CD4-positive, alpha-beta T cell treated with Interleukin-15 for 4 hours (primary cell): ENCODE measurements around the gene DUSP1.

ENCODE experiments used
- DNase-seq: peaks from one replicate; pipeline ENCODE4 v3.0.0-alpha.2; 2020; ENCODE audit warnings: low spot score

DUSP1 gene

DNA sequence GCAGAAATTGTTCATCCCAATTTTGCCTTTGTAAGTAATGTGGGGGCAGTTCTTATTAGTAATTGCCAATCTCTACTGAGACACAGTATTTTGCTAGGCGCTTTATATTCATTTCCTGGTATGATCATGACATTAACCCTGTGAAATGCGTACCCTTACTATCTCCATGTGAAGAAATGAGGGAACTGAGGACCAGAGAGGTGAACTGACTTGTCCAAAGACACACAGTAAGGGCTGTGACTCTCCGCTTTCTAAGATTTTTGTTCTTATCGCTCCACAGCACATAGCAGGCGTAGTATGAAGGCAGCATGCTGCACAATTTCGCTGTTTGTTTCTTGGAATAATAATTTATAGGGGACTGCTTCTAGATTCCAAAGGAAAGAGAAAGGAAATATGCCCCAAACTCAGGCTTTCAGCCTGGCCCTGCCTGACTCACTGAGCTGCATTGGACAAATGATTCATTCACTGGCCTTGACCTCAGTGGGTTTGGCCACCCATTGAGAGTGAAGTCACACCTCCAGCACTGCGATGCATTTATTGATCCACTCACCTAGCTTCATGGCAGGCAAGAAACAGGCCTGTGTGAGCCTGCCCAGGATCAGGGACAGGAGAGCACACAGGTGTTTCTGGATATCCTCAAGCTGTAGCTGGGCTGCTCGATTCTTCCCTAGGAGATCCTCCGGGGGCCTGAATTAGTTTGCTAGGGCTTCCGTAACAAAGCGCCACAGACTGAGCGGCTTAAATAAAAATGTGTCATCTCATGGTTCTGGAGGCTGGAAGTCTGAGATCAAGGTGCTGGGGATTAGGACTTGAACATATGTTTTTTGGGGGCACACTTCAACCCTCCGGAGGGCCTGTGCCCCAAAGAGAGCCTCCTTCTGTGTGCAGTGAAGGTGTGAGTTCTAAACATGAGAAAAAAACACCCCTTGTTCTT lies 7.2 kb upstream of the DUSP1 start:
- DNase-seq = peak; percentile 21

DNA sequence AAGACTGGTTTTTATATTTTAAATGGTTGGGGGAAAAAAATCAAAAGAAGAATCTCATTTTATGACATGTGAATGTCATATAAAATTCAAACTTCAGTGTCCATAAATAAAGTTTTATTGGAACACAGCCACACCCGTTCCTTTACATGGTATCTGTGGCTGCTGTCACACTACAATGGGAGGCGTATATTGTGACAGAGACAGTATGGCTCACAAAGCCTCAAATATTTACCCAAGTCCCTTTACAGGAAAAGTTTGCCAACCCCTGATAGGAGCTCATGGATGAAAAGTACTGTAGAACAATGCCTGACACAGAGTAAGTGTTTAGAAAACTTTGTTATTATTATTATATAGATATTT lies 5.2 kb upstream of the DUSP1 start:
- DNase-seq = no peak

DNA sequence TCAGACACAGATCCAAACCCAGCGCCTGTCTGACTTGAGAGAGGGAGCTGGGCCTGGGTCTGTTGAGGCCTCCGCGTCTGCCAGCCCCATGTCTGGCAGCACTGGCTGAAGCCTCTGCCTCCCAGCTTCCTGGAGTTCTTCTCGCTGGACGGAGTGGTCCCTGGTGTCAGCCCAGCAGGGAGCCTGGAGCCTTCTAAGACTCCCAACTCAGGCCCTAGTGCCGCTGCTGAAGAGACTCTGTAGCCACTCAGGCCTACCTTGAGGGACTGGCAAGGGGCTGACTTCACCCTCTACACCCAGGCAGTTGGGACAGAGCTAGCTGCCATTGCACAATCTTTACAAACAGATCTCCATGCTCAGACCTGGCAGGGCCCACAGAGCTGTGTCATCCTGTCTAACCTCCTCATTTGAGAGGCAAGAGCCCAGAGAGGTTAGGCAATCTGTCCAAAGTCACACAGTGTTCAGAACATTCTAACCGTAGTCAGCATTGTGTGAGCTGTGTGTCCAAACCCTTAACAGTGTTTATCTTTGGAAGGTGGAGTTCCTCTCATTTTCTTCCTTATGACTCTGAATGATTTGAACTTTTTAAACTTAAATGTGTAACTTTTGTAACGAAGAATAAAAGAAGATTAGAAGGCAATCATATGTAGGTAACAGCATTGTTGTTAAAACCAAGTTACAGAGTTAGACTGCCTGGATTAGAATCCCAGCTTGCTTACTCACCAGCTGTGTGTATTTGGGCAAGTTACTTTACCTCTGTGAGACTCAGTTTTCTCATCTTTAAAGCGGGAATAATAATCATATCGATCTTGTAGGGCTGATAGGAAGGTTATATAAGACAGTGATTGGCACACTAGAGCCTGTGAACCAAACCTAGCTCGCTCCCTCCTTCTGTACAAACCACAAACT lies 4.6 kb upstream of the DUSP1 start:
- DNase-seq = no peak

DNA sequence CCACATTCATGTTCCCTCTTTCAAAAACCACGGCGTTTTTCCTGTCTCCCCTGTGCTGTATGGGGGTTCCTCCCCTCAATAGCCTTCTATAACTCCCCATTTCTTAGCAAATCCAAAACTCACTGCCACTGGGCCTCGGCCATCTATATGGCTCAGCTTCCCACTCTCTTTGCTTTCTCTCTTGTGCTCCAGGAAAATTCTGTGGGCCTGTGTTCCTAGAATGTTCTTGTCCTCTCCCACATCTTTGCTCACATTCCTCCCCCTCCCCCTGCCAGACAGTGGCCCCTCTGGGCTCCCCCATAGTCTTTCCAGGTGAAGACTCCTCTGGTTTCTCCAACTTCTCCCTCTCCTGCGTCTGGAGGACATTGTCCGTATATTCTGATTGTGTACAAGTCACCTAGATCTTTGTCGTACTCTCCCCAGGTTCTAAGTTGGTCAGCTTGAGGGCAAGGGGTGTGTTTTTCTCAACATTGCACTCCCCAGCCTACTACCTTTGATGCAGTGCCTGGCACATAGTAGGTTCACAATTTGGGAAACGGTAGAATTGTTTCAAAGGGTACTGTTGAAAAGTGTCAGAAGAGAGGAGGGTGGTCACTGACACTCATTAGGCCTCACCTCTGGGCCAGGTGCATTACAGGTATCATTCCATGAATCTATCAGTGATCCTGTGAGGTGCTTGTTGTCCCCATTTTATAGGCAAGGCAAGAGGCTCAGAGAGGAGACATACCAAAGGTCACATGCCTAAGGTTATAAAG lies 3.7 kb upstream of the DUSP1 start:
- no peak for DNase-seq

DNA sequence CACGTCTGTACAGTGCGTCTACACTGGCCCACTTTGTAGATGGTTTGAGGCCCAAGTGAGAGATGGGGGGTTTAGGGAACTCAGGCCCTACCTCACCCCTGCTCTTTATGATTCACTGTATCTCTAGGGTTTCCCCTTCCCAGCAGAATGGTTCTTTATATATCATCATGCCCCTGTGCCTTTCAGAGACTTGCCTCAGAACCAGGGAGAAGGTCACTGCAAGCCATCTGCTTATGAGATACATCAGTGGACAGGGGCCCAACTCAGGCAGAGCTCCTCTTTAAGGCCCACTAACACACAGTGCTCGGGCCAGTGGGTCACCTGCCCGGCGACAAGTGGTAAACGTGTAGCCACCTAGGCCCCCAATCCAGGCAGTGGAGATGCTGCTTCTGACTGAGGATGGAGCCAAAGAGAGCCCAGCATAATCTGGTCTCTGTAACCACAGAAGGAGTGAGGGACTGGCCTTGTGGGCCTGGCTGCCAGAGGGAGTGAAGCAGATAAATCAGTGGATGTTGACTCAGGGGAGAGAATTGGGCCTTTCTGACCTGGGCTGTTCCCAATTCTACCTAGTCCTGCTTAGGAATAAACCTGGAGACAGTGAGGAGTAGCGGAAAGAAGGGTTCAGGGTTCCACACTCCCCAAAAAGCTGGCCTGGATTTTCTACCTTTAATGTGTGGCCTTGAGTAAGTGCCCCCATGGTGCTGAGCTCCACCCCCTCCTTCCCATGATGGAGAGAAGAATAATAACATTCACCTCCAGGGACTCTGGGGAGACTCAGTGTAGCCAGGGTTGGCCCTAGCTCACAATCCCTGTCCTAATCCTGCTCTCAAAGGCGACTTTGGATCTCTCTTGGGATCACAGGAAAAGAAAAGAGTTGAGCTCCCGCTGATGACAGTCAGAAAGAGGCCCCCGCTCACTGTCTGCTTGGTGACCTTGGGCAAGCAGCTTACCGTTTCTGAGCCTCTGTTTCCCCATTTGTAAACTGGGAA lies 2.8 kb upstream of the DUSP1 start:
- DNase-seq = peak; percentile 30

DNA sequence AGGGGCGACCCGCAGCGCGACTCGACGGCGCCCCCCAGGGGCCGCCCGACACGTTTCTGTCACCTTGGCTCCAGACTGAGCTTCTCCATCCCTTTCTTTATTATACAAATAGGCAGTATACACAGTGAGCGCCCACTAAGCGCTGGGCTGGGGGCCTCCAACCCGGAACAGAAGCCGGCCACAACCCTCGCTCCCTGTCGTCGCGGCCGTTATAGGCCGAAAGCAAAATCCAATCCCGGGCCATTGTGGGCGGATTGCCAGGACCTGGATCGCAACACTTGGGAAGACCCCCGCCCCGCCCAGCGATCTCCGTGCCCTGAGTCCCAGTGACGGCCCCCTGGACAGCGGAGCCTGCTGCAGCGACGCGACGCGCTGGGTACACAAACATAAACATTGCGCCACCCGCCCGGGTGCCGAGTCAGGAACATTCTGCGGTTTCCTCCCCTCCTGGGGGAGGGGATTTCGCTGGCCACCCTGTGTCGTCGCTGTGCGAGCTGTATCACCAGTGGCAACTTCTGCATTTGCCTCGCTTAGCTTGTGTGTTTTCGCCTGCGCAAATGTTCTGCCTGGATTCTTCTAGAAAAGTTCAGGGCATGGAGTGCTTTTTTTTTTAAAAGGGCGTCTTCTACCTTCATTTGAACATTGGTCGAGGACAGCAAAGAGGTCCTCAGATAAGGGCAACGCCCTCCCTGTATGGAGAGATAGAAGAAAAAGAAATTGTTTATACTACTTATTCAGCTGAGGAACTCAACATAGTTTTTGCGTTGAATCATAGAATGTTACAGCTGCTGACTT lies 1.3 kb upstream of the DUSP1 start:
- DNase-seq = peak; percentile 89

DNA sequence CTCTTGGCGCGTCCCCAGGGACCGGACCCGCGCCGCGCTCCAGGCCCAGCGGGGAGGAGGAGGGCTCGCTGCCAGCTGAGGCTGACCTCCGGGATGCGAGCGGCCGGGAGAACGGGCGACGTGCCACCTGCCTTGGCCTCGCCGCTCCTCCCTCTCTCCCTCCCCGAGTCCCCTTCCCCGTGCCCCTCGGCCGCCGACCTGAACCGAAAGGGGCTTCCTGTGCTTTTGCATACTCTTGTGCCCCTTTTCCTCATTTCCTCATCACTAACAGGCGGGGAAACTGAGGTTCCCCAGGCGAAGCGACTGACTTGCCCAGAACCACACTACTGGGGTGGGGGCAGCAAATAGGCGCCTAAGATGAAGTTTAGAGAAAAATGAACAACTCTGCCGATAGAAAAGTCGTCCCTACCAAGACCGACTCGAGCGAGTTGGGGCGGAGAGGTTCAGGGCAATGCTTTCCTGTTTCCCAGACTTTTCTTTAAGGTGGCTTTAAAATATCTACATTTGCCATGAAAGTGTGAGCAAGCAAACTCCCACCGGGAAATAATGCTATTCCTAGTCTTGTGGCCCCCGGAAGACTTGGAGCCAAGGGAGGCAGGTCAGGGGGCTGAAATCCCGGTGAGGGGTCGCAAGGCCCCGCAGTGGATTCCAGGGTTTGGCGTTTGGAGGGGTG lies 580 bp upstream of the DUSP1 start:
- DNase-seq = no peak

DNA sequence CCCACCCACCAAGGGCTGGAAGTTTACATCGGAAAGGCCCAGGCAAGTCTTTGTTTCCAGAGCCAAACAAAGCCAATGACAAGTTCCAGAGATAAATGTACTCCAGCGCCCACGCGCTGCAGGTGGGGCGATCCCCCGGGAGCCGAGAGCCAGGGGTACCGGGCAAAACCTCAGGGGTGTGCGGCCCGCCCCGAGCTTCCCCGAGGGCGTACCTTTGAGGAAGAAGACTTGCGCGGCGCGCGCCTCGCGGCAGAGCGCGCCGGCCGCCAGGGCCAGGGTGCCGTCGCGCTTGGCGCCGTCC lies 671 bp downstream of the DUSP1 start:
- DNase-seq = peak; percentile 60

DNA sequence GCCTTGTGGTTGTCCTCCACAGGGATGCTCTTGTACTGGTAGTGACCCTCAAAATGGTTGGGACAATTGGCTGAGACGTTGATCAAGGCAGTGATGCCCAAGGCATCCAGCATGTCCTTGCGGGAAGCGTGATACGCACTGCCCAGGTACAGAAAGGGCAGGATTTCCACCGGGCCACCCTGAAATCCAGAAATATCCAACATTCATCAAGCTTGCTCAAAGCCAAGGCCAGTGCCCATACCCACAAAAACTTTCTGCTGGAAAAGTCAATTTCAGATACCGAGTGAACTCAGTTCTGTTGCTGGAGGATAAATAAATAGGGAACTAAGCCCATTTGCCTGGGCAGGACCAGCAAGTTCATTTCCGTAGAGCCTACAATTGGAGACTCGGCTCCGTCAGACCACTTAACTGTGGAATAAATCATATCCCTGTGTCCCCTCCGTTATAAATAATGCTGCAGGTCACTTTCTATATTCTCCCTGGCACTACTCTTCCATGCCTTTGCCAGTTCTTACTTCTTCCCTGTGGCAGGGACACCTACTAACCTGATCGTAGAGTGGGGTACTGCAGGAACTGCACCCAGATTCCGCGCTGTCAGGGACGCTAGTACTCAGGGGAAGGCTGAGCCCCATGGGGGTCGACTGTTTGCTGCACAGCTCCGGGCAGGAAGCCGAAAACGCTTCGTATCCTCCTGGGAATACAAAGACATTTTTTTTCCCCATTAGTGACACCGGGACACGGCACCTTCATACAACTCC lies 1.2 kb downstream of the DUSP1 start:
- DNase-seq = no peak

DNA sequence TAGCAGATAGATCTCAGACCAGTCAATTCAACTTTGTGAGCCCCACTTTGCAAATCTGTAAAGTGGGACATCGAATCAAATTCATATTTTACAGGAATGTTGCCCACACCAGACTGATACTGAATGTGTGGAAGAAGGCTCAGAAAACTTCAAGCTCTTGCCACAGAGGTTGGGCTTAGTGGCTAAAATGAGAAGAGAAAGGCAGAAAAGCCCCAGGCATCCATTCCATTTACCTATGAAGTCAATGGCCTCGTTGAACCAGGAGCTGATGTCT lies 1.7 kb downstream of the DUSP1 start:
- DNase-seq = no peak

DNA sequence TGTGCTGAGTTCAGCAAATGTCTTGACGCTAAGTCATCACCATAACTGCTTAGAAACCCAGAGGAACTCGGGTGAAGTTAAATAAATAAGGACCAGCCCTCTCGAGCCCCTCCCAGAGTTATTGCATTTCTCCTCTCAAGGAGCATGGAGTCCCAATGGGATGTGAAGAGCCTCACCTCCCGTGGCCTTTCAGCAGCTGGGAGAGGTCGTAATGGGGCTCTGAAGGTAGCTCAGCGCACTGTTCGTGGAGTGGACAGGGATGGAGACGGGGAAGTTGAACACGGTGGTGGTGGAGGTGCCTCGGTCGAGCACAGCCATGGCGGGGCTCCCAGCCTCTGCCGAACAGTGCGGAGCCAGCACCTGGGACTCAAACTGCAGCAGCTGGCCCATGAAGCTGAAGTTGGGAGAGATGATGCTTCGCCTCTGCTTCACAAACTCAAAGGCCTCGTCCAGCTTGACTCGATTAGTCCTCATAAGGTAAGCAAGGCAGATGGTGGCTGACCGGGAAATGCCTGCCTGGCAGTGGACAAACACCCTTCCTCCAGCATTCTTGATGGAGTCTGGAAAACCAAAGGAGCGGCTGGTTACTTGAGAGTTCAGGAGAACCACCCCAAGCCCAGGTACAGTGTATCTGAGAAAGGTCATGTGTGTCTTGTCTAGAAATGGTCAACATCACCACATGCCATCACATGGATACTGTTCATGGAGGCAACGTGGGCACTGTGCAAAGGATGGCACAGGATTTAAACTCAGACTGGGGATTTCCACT lies 2.2 kb downstream of the DUSP1 start:
- DNase-seq = peak; percentile 19

DNA sequence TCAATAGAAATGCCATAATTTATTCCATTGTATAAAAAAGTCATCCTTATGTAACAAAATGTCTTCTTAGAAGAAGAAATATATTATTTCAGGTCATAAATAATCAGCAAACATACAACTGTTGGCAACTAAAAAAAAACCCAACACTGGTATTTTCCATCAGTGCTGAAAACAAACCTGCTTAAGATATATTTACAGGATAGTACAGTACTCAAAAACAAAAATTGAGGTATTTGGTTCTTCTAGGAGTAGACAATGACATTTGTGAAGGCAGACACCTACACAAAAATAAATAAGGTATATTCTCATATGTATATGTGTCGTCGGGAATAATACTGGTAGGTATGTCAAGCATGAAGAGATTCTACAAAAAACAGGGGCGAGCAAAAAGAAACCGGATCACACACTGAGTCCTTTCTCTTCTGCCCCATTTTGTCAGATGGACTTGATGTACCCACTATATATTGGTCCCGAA lies 2.9 kb downstream of the DUSP1 start:
- no peak for DNase-seq

DNA sequence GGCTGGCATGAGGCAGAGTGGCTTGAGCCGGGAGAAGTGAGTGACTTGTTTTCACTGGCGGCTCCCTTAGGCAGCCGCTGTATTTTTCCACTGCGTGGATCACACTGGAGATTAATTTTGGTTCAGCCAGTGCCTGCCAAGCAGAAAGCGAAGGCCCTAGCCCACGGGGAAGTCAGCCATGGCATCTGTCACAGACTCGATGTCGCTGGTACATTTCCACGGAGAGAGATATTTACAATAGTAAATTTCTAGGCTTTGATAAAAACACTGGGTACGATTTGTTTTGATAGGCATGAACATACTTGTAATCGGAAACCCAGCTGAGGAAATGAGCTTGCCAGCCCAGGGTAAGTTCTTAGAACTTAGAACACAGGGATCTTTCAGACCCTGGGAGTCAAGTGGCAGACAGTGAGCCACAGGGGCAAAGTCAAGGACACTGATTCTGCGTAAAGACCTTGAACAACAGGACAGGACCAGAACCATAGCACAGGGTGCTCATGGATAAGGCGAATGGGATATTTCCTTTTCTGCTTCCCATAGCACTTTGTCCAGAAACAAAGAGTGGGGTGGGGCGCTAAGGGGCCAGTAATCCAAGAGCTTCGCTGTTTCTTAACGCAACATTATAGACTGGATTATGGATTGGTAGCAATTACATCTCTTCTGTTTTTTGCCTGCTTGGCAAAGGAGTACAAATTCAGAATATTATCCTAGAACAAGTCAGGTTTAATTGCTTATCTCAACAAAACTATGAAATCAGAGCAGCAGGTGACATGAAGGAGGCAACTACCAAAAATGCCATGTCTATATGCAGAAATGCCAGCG lies 4.5 kb downstream of the DUSP1 start:
- DNase-seq = peak; percentile 29

DNA sequence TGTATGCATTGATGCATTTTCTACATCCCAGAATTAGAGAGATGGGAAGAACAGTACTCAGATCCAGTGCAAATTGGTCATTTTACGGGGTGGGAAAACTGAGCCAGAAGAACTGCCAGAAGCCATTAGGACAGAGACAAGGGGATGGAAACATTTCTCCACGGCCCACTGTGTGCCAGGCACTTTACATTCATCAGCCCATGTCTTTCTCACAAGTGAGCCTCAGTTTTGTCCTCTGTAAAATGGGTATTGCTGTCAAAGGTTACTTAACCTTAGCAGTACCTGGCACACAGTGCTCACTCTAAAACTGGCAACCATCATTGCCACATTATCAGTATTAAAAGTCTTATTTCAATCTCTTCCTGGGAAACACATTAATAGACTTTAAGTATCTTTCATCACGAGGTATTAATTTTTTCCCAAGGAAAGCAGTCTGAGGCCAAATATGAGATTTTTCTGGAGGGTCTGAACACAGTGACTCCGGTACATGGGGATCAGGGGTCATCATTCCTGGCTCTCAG lies 5.2 kb downstream of the DUSP1 start:
- DNase-seq = peak; percentile 38

DNA sequence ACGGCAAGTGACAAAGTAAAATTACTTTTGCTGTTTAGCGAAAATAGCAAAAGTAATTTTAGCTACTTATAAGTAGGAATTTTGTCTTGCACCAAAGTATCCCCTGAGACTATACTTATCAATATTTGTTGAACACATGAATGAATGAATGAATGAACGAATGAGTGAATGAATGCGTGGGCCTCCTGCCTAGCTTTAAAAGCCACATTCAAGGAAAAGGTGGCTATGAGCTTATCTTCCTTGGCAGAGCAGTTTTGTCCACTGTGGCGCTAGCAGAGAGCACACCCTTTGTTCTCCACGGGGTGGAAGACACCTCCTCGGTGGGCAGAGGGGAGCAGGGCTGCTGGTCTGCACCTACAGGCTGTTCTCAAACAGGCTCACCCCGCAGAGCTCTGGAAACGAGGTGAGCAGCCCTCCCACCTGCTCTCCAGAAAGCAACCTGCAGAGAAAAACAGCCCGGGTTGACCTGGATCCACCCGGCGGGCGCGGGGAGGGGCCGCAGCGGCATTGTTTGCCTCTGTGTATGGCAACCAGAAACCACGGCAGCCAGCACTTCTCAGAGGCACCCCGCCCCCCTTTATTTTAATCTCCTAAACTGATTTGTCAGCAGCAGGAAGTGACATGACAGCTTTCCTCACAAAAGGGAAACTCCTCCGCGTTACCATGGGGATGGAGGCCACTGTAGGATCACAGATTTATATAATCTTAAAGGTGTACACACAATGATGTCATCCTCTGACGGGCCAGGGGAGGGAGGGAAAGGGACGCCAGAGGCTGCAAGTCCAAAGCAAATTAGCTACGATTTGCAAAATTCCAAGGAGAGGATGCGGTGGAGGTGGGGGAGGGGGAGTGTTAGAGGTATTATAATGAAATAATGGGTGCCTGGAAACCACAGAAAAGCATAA lies 5.9 kb downstream of the DUSP1 start:
- peak; percentile 99 for DNase-seq

DNA sequence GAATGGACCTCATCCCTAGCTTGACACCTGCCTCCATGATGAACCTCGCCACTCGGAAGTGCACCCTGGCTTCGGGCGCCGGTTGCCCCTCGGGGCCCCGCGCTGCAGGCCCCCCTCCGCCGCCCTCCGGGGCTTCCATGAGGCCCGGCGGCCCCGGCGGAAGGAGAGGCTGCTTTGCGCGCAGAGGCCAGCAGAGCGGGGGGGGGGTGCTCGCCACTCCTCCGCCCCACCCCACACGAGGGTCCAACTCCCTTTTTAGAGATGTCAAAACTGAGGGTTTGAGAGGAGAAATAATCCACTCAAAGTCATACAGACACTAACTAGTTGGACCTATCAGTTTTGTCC lies 7.9 kb downstream of the DUSP1 start:
- DNase-seq = no peak
